GM12874 (cell line): ENCODE data around the gene KRTAP8-1.

Experiments
- CTCF ChIP-seq: IDR thresholded peaks from 2 replicates; pipeline ENCODE4 v1.5.1; 2011; ENCODE audit warnings: low read depth, mild to moderate bottlenecking, control low read depth, low read length, moderate library complexity; ENCODE audit not compliant: insufficient read depth

KRTAP8-1 gene

GRCh38 chr21:30813174-30813573 lies at the start of gene KRTAP8-1:
Gene KRTAP8-1 (minus strand): TSS chr21:30813274. CDS start chr21:30813220, 54 bp downstream.
- TF ChIP-seq CTCF: no peak

GRCh38 chr21:30847627-30848500 lies 34.8 kb upstream of the KRTAP8-1 start:
- no peak for TF ChIP-seq CTCF

- TF ChIP-seq CTCF: no peak
Observed at GRCh38 chr21:30842990-30843389, 29.9 kb upstream of the KRTAP8-1 start.

- TF ChIP-seq CTCF: peak; percentile 28; the same call in 1 of the 2 replicates
Observed at GRCh38 chr21:30839304-30839703, 26.2 kb upstream of the KRTAP8-1 start.

GRCh38 chr21:30838536-30838935 lies 25.5 kb upstream of the KRTAP8-1 start:
- no peak for TF ChIP-seq CTCF

- TF ChIP-seq CTCF: peak; percentile 37; the same call in 1 of the 2 replicates
Observed at GRCh38 chr21:30831194-30831765, 18.2 kb upstream of the KRTAP8-1 start.

GRCh38 chr21:30829659-30830058 lies 16.6 kb upstream of the KRTAP8-1 start, which contains the start of gene KRTAP7-1:
Gene KRTAP7-1 (minus strand): TSS chr21:30829759. CDS start chr21:30829698, 61 bp downstream.
- TF ChIP-seq CTCF: no peak
